ENCODE measurements around the gene TSSK6. TPM values are rescaled to one million over a fixed set of nuclear protein-coding genes. Genes with fewer than 3 reads are reported as not detected.

Gene TSSK6
- total RNA-seq, 1 donor from 2014 or later: 3.2 TPM

- peaks cover 4% of the 10 kb centered on the region for H3K27me3 ChIP-seq (ENCODE audit: control insufficient read depth, insufficient read depth, low read length)
- FAIRE-seq: no peak
- no peak for DNase-seq (ENCODE audit: low read depth)
Observed at GRCh38 chr19:19548915-19549759, 33.8 kb upstream of the TSSK6 start.

DNA sequence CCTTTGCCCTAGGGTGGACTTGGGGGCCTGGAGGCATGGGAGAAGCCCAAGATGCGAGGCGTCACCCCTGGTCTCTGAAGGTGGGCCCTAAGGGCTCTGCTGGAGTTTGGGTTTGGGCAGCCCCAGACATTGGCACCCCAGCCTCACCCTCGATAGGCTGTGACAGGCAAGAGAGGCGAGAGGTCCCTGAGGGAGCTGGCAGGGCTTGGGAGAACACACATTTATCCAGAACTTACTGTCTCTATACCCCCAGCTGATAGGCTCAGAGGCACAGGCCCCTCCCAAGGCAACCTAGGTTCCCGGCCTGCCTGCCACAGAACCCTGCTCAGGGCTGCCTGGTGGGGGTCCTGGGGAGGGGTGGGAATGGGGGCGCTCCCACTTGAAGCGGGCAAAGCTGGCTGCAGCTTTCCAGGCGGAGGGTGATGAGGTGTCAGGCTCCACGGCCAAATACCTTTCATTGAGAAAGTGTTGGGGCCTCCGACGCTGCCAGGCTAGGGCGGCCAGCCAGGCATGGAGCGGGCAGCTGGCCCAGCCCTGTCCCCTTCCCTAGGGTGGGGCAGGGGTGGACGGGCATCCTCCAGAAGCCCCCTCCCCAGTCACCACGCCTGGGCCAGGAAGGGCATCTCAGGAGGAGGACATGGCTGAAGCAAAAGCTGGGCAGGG is 32.5 kb upstream of the TSSK6 start:
- FAIRE-seq: no peak
- no peak for DNase-seq (ENCODE audit: low read depth)
- peaks cover 4% of the 10 kb centered on the region for H3K27me3 ChIP-seq (ENCODE audit: control insufficient read depth, insufficient read depth, low read length)
- H3K36me3 ChIP-seq (ENCODE audit: control insufficient read depth, insufficient read depth, low read length): no peaks in the 10 kb centered on the region
- H3K4me3 ChIP-seq (ENCODE audit: low read depth, low read length): no peak overlapping the region
- TF ChIP-seq, protein P1, sequence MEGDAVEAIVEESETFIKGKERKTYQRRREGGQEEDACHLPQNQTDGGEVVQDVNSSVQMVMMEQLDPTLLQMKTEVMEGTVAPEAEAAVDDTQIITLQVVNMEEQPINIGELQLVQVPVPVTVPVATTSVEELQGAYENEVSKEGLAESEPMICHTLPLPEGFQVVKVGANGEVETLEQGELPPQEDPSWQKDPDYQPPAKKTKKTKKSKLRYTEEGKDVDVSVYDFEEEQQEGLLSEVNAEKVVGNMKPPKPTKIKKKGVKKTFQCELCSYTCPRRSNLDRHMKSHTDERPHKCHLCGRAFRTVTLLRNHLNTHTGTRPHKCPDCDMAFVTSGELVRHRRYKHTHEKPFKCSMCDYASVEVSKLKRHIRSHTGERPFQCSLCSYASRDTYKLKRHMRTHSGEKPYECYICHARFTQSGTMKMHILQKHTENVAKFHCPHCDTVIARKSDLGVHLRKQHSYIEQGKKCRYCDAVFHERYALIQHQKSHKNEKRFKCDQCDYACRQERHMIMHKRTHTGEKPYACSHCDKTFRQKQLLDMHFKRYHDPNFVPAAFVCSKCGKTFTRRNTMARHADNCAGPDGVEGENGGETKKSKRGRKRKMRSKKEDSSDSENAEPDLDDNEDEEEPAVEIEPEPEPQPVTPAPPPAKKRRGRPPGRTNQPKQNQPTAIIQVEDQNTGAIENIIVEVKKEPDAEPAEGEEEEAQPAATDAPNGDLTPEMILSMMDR (IDR thresholded peaks at IDR 0.05; ENCODE audit: insufficient read depth, low read length, severe bottlenecking): no peak

More at GRCh38 chr19:19548915-19549759, 33.8 kb upstream of the TSSK6 start:
- TF ChIP-seq, protein P1 (IDR thresholded peaks at IDR 0.05; ENCODE audit: insufficient read depth, low read length, severe bottlenecking): no peak
- no peaks in the 10 kb centered on the region for H3K36me3 ChIP-seq (ENCODE audit: control insufficient read depth, insufficient read depth, low read length)
- H3K4me3 ChIP-seq (ENCODE audit: low read depth, low read length): no peak overlapping the region

DNA sequence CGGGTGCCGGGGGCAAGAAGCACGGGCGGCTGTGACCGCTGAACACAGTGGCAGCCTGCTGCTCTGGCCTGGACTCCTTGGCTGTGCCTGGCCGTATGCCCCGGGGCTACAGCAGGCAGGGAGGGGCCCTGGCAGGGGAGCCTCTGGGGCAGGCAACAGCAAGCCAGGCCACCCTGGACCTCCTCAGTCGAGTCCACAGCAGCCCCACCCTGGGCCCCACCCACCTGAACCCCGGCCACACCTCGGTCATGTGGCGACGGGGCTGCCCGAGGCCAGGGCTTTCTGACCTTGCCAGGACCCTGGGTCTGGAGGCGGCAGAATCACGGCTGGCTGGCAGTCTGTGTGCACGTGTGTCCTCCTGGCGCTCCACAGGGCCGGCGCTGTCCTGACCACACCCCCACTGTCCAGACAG is 31.4 kb upstream of the TSSK6 start:
- Histone ChIP-seq H3K36me3 (ENCODE audit: control insufficient read depth, insufficient read depth, low read length) (no peaks in the 10 kb centered on the region), H3K27me3 (ENCODE audit: control insufficient read depth, insufficient read depth, low read length) (peaks cover 4% of the 10 kb centered on the region), H3K4me3 (ENCODE audit: low read depth, low read length) (no peak overlapping the region)
- TF ChIP-seq, protein P1 (IDR thresholded peaks at IDR 0.05; ENCODE audit: insufficient read depth, low read length, severe bottlenecking): no peak
- FAIRE-seq: no peak
- no peak for DNase-seq (ENCODE audit: low read depth)

GRCh38 chr19:19545707-19546106 is 30.4 kb upstream of the TSSK6 start:
- no peak for DNase-seq (ENCODE audit: low read depth)
- no peak for FAIRE-seq

DNA sequence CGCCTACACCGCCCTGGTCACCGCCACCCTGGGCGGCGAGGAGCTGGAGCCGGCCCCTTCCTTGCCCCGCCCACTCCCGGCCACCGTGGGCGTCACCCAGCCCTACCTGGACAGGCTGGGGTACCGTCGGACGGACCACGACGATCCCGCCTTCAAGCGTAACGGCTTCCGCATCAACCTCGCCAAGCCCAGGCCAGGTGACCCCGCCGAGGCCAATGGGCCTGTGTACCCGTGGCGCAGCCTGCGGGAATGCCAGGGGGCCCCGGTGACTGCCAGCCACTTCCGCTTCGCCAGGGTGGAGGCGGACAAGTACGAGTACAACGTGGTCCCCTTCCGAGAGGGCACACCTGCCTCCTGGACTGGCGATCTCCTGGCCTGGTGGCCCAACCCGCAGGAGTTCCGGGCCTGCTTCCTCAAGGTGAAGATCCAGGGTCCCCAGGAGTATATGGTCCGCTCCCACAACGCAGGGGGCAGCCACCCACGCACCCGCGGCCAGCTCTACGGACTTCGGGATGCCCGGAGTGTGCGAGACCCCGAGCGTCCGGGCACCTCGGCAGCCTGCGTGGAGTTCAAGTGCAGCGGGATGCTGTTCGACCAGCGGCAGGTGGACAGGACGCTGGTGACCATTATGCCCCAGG is 29.7 kb upstream of the TSSK6 start:
- no peak for FAIRE-seq
- Histone ChIP-seq H3K4me3 (ENCODE audit: low read depth, low read length) (no peak overlapping the region), H3K36me3 (ENCODE audit: control insufficient read depth, insufficient read depth, low read length) (no peaks in the 10 kb centered on the region), H3K27me3 (ENCODE audit: control insufficient read depth, insufficient read depth, low read length) (peaks cover 4% of the 10 kb centered on the region)
- TF ChIP-seq, protein P1 (IDR thresholded peaks at IDR 0.05; ENCODE audit: insufficient read depth, low read length, severe bottlenecking): no peak
- no peak for DNase-seq (ENCODE audit: low read depth)

More at GRCh38 chr19:19545707-19546106, 30.4 kb upstream of the TSSK6 start:
- Histone ChIP-seq H3K27me3 (ENCODE audit: control insufficient read depth, insufficient read depth, low read length) (peaks cover 4% of the 10 kb centered on the region), H3K36me3 (ENCODE audit: control insufficient read depth, insufficient read depth, low read length) (no peaks in the 10 kb centered on the region), H3K4me3 (ENCODE audit: low read depth, low read length) (no peak overlapping the region)
- TF ChIP-seq, protein P1 (IDR thresholded peaks at IDR 0.05; ENCODE audit: insufficient read depth, low read length, severe bottlenecking): no peak

All from bronchial epithelial cell (primary cell).